ENCODE measurements around the gene RPS19.

DNA sequence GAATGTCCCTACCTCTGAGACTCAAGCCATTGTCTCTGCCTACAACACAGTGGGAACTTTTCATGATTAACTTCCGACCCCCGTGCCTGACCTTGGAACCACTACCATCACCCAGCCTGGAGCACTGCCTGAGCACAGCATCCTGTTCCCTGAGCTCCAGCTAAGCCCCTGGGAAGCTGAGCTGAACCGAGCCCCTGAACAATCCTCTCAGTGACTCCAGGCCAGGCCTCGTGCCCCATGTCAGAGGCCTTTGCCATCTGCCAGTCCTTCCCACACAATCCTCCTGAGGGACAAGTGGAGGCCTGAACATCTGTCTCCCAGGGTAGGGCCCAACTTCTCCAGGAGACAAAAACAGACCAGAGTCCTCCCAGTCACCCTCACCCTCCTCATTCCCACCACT is 46.1 kb upstream of the RPS19 start:
- TF ChIP-seq, protein P1, sequence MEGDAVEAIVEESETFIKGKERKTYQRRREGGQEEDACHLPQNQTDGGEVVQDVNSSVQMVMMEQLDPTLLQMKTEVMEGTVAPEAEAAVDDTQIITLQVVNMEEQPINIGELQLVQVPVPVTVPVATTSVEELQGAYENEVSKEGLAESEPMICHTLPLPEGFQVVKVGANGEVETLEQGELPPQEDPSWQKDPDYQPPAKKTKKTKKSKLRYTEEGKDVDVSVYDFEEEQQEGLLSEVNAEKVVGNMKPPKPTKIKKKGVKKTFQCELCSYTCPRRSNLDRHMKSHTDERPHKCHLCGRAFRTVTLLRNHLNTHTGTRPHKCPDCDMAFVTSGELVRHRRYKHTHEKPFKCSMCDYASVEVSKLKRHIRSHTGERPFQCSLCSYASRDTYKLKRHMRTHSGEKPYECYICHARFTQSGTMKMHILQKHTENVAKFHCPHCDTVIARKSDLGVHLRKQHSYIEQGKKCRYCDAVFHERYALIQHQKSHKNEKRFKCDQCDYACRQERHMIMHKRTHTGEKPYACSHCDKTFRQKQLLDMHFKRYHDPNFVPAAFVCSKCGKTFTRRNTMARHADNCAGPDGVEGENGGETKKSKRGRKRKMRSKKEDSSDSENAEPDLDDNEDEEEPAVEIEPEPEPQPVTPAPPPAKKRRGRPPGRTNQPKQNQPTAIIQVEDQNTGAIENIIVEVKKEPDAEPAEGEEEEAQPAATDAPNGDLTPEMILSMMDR (IDR thresholded peaks at IDR 0.05) = no peak
- TF ChIP-seq EP300 (IDR thresholded peaks at IDR 0.05) (no peak), POLR2A (IDR thresholded peaks at IDR 0.05; ENCODE audit: low read depth) (no peak), POLR2AphosphoS5 (IDR thresholded peaks at IDR 0.05) (no peak)

Data from esophagus muscularis mucosa (tissue), 4 donors.